GM21576 (cell line): ENCODE data around the gene ALKAL2.

Experiments
- ATAC-seq: cut with Tn5 transposase; IDR thresholded peaks from one replicate; pipeline ENCODE4 v1.9.1; 2021; ENCODE audit warnings: mild to moderate bottlenecking, moderate library complexity; ENCODE audit not compliant: unreplicated experiment

Gene ALKAL2

GRCh38 chr2:249538-250042, 38.3 kb downstream of the ALKAL2 start:
- ATAC-seq = no peak

- no peak for ATAC-seq
Measured at GRCh38 chr2:248724-249123, 39.2 kb downstream of the ALKAL2 start.

DNA sequence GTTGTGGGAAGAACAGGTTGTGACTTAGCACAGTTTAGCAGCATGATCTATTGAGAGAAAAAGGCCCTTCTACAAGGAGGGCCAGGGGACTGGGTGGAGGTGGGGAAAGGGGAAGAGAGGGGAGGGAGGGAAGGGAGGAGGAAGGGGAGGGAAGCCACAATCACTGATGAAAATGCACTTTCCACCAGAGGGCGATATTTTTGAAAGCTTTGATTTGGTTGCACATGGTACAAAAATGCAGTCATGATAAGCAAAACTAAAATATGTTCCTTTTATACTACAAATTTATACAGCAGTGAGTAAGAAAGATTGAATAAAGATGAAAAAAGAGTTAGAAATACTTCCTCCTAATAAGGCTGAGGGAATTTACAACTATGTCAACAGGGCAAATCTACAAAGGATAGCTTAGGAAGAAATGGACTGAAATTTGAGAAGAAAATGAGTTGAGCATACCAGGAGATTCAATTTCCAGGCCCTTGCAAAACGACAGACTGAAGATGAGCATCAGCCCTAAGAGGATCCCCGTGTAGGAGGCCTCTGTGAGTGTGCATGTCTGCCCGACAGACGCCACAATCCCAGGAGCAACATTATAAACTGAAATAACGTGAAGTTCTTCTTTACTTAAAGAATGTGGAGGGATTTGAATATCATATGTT, 41.3 kb downstream of the ALKAL2 start:
- ATAC-seq = peak; percentile 60

DNA sequence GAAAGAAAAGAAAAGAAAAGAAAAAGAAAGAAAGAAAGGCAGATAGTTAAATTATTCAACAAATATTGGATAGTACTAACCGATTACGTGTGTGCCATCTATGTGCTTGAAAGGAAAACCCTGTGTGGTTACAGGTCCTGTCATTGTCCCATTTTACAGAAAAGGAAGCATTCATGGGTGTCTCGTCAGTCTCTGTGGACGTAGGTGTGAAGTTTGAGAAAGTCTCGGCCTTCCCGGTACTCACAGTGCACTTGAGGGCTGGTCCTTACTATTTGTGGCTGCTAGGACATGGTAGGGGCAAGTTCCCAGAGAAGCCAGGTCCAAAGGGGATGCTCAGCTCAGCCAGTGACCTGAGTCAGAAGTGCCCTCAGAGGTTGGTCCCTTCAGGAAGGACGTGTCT, 43.3 kb downstream of the ALKAL2 start:
- ATAC-seq = no peak

DNA sequence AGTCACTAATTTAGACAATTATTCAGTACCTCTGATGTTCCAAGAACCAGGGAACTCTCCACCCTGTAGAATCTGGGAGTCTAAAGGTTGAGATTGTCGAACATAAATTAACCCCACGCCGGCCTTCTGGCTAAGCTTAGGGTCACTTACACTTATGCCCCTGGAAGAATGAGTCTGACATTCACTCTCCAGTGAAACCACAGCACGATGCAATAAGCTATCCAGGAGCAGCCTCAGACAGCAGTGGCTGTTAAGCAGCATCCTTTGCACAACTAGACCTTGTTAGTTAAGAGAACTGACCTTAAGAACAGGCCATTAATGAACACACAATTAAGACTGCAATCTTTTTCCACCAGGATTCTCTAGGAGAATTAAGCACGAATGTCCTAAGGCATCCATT, 49.0 kb downstream of the ALKAL2 start:
- ATAC-seq = no peak

- no peak for ATAC-seq
Measured at GRCh38 chr2:238431-238830, 49.5 kb downstream of the ALKAL2 start.

- ATAC-seq = no peak
Measured at GRCh38 chr2:237878-238277, 50.0 kb downstream of the ALKAL2 start.

DNA sequence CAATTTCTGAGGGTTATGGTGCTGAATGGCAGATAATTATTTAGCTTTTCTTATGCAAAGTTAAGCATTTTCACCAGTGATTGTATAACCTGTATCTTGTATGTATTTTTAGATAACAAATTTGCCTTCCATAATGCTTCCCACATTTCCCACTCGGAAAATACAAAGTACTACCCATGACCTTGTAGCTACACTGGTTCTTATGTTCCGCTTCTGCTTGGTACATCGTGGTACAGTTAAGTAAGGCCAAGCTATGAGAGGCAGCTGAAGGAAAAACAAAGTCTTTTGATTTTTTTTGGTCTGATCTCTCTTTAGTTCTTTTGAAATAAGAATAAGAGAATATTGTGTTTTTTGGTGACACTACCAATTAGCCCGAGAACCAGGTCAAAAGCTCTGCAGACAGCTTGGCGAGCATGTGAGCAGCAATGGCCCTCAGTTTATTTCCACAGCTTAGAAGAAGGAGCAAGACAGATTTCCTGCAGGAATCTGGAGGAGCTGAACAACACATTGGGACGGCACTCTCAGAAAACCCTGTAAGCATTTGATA, 50.8 kb downstream of the ALKAL2 start:
- no peak for ATAC-seq

- no peak for ATAC-seq
Measured at GRCh38 chr2:234421-234820, 53.5 kb downstream of the ALKAL2 start.

GRCh38 chr2:233030-233429, 54.9 kb downstream of the ALKAL2 start:
- ATAC-seq = no peak

- no peak for ATAC-seq
Measured at GRCh38 chr2:231521-232185, 56.2 kb downstream of the ALKAL2 start.
